ENCODE results near the gene CYP4F8.
"Not testable (repeated sequence)": the region's sequence is repeated elsewhere in the genome, so short reads cannot be mapped to it uniquely, and the experiment has no call there.

Gene CYP4F8

GRCh38 chr19:15672580-15673175 is 57.7 kb downstream of the CYP4F8 start, which contains the start of gene CYP4F12:
Gene CYP4F12 (plus strand): TSS chr19:15673087. CDS start chr19:15673530, 443 bp downstream.
- DNase-seq (ENCODE audit: low read depth in 1 of 2, low spot score in 1 of 2) = no peak
- H3K4me3 ChIP-seq (replicated peaks; ENCODE audit: insufficient read depth, low read length) = no peak within 1 kb of the TSS

GRCh38 chr19:15673176-15673654 is 58.2 kb downstream of the CYP4F8 start:
- no peaks in the 10 kb centered on the region for H3K27me3 ChIP-seq (ENCODE audit: insufficient read depth, poor library complexity, severe bottlenecking)
- no peak overlapping the region for H3K4me3 ChIP-seq (replicated peaks; ENCODE audit: insufficient read depth, low read length)
- no peak for TF ChIP-seq POLR2AphosphoS5 (IDR thresholded peaks at IDR 0.05; ENCODE audit: low read depth)
- TF ChIP-seq SPI1 (IDR thresholded peaks at IDR 0.05; ENCODE audit: borderline replicate concordance, low read depth) = no peak
- no peak overlapping the region for H3K27ac ChIP-seq (replicated peaks)
- no peak for DNase-seq (ENCODE audit: low read depth in 1 of 2, low spot score in 1 of 2)

More at GRCh38 chr19:15672580-15673175, 57.7 kb downstream of the CYP4F8 start, which contains the start of gene CYP4F12:
- Histone ChIP-seq H3K27ac (replicated peaks) (no peak within 1 kb of the TSS), H3K27me3 (ENCODE audit: insufficient read depth, poor library complexity, severe bottlenecking) (no peaks in the 10 kb centered on the region)
- no peak for TF ChIP-seq CTCF (IDR thresholded peaks at IDR 0.05; ENCODE audit: insufficient read depth, low read length)

GRCh38 chr19:15675560-15675959 is 60.5 kb downstream of the CYP4F8 start:
- no peak for DNase-seq (ENCODE audit: low read depth in 1 of 2, low spot score in 1 of 2)
- H3K27ac ChIP-seq (replicated peaks) = no peak overlapping the region
- TF ChIP-seq GABPA (IDR thresholded peaks at IDR 0.05; ENCODE audit: low read depth) (no peak), POLR2AphosphoS5 (IDR thresholded peaks at IDR 0.05; ENCODE audit: low read depth) (no peak), SPI1 (IDR thresholded peaks at IDR 0.05; ENCODE audit: borderline replicate concordance, low read depth) (no peak), CTCF (IDR thresholded peaks at IDR 0.05; ENCODE audit: insufficient read depth, low read length) (no peak), REST (IDR thresholded peaks at IDR 0.05; ENCODE audit: insufficient replicate concordance, low read depth) (no peak)
- no peak overlapping the region for H3K4me3 ChIP-seq (replicated peaks; ENCODE audit: insufficient read depth, low read length)
- no peaks in the 10 kb centered on the region for H3K27me3 ChIP-seq (ENCODE audit: insufficient read depth, poor library complexity, severe bottlenecking)

GRCh38 chr19:15679089-15679488 is 64.1 kb downstream of the CYP4F8 start:
- TF ChIP-seq CTCF (IDR thresholded peaks at IDR 0.05; ENCODE audit: insufficient read depth, low read length) (no peak), GABPA (IDR thresholded peaks at IDR 0.05; ENCODE audit: low read depth) (no peak), POLR2AphosphoS5 (IDR thresholded peaks at IDR 0.05; ENCODE audit: low read depth) (no peak), REST (IDR thresholded peaks at IDR 0.05; ENCODE audit: insufficient replicate concordance, low read depth) (no peak), SPI1 (IDR thresholded peaks at IDR 0.05; ENCODE audit: borderline replicate concordance, low read depth) (no peak)
- H3K27ac ChIP-seq (replicated peaks) = no peak overlapping the region
- DNase-seq (ENCODE audit: low read depth in 1 of 2, low spot score in 1 of 2) = no peak
- H3K27me3 ChIP-seq (ENCODE audit: insufficient read depth, poor library complexity, severe bottlenecking) = no peaks in the 10 kb centered on the region
- H3K4me3 ChIP-seq (replicated peaks; ENCODE audit: insufficient read depth, low read length) = no peak overlapping the region

- DNase-seq (ENCODE audit: low read depth in 1 of 2, low spot score in 1 of 2); H3K27ac ChIP-seq (replicated peaks); H3K4me3 ChIP-seq (replicated peaks; ENCODE audit: insufficient read depth, low read length); H3K27me3 ChIP-seq (ENCODE audit: insufficient read depth, poor library complexity, severe bottlenecking): not testable (repeated sequence)
Observed at GRCh38 chr19:15679865-15680264, 64.8 kb downstream of the CYP4F8 start.

Measured in HL-60 (cell line).